ENCODE data around the gene IMMP2L. TPM values are rescaled to one million over a fixed set of nuclear protein-coding genes. Genes with fewer than 3 reads are reported as not detected.

Gene IMMP2L
- total and polyA plus RNA-seq, 2 of the 4 experiments (the other 2 are of a cell fraction): 5.8 to 9.3 TPM

DNA sequence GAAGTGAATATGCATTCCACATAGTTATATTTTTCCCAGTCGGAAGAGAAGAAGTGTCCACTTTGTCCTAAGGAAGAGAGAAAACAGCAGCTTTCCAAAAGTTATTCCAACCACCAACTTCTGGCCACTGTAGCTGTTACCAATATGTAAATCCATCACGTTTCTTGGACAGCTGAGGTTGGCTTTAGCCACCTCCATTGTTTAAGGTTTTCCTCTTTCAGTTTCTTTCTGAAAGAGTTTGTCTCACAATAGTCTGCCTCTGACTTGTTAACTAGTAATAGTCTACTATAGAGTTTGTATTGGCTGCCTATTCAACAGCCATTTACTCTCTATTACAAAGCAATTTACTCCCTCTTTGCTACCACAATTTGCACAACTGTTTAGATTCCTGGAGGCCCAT lies 929.0 kb downstream of the IMMP2L start:
- Histone ChIP-seq H4K20me1 (ENCODE audit: insufficient read depth, low read length) (no peaks in the 10 kb centered on the region), H3K9me3 (ENCODE audit: control insufficient read depth, insufficient read depth, low read length) (no peaks in the 10 kb centered on the region), H2AK9ac (replicated peaks; ENCODE audit: low read depth, low read length, poor library complexity) (no peak overlapping the region), H3K4ac (ENCODE audit: low read depth, low read length) (no peak overlapping the region), H2BK20ac (ENCODE audit: low read depth, low read length) (no peak overlapping the region), H3K4me2 (ENCODE audit: low read depth, low read length) (no peak overlapping the region), H3K4me1 (ENCODE audit: control insufficient read depth, insufficient read depth, low read length) (no peaks in the 10 kb centered on the region), H3K18ac (ENCODE audit: low read depth, low read length) (no peak overlapping the region), H2AFZ (replicated peaks; ENCODE audit: low read length, poor library complexity) (no peak overlapping the region), H2BK120ac (ENCODE audit: low read depth, low read length) (no peak overlapping the region), H2BK5ac (ENCODE audit: low read depth, low read length, poor library complexity, severe bottlenecking) (no peak overlapping the region), H3K9ac (ENCODE audit: low read depth, low read length) (no peak overlapping the region), H2AK5ac (ENCODE audit: low read depth, low read length) (no peak overlapping the region), H3K56ac (ENCODE audit: extremely low read depth, insufficient read depth, low read length) (no peak overlapping the region), H3K27ac (ENCODE audit: insufficient read depth, low read length) (no peak overlapping the region), H3K27me3 (ENCODE audit: control insufficient read depth, insufficient read depth, low read length) (no peaks in the 10 kb centered on the region), H3K14ac (replicated peaks; ENCODE audit: low read depth, low read length) (no peak overlapping the region), H2BK15ac (ENCODE audit: low read depth, low read length) (no peak overlapping the region), H3K9me1 (ENCODE audit: insufficient read depth, low read length) (no peaks in the 10 kb centered on the region), H4K8ac (ENCODE audit: low read depth in 2 of 2, low read length in 2 of 2) (no peak overlapping the region), H3K4me3 (ENCODE audit: insufficient read depth, low read depth, low read length) (no peak overlapping the region), H4K91ac (ENCODE audit: insufficient read depth, low read depth, low read length) (no peak overlapping the region), H3K36me3 (ENCODE audit: control insufficient read depth, insufficient read depth, low read length) (no peaks in the 10 kb centered on the region), H4K5ac (ENCODE audit: low read depth, low read length) (no peak overlapping the region), H3K23ac (ENCODE audit: low read depth, low read length) (no peak overlapping the region), H3K79me1 (ENCODE audit: low read depth in 1 of 2, low read length in 2 of 2) (no peaks in the 10 kb centered on the region)
- POLR2A ChIA-PET (ENCODE audit: unreplicated experiment): no interaction called here
- BruUV-seq (replicated peaks): no TSS peak
- DNase-seq (no peak), ATAC-seq (ENCODE audit: low read depth) (no peak)
- dilution Hi-C loops (cut with HindIII; ENCODE audit: low sequenced_read_pairs, unreplicated experiment): no loop called here
- in situ Hi-C loops (cut with MboI; ENCODE audit: low sequenced_read_pairs): no loop called here
- WGBS, 2 experiments (ENCODE audit: extremely low coverage in 2 of 2, insufficient read length in 1 of 2): no CpG with 5 or more reads among the region's 2 CpGs
- intact Hi-C loops (cut with micrococcal nuclease): no loop called here
- TF ChIP-seq RCOR1 (IDR thresholded peaks at IDR 0.05; ENCODE audit: insufficient replicate concordance, low read length) (no peak), MXI1 (IDR thresholded peaks at IDR 0.05; ENCODE audit: borderline replicate concordance, low read depth, low read length) (no peak), SMC3 (IDR thresholded peaks at IDR 0.05; ENCODE audit: low read depth, low read length) (no peak), CEBPB (IDR thresholded peaks at IDR 0.05; ENCODE audit: low read depth, low read length) (no peak), NFE2L2 (IDR thresholded peaks at IDR 0.05; ENCODE audit: low read depth, low read length) (no peak), RAD21 (IDR thresholded peaks at IDR 0.05; ENCODE audit: low read length) (no peak), MAZ (IDR thresholded peaks at IDR 0.05; ENCODE audit: borderline replicate concordance, low read depth, low read length) (no peak), BHLHE40 (IDR thresholded peaks at IDR 0.05; ENCODE audit: low read depth, low read length) (no peak), POLR2A (IDR thresholded peaks at IDR 0.05; ENCODE audit: low read depth, low read length) (no peak), CHD1 (IDR thresholded peaks at IDR 0.05; ENCODE audit: low read depth, low read length) (no peak), RFX5 (IDR thresholded peaks at IDR 0.05; ENCODE audit: low read depth, low read length) (no peak)
- TF ChIP-seq, protein P1, sequence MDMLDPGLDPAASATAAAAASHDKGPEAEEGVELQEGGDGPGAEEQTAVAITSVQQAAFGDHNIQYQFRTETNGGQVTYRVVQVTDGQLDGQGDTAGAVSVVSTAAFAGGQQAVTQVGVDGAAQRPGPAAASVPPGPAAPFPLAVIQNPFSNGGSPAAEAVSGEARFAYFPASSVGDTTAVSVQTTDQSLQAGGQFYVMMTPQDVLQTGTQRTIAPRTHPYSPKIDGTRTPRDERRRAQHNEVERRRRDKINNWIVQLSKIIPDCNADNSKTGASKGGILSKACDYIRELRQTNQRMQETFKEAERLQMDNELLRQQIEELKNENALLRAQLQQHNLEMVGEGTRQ (IDR thresholded peaks at IDR 0.05; ENCODE audit: low read depth, low read length): no peak
- TF ChIP-seq, protein P2, sequence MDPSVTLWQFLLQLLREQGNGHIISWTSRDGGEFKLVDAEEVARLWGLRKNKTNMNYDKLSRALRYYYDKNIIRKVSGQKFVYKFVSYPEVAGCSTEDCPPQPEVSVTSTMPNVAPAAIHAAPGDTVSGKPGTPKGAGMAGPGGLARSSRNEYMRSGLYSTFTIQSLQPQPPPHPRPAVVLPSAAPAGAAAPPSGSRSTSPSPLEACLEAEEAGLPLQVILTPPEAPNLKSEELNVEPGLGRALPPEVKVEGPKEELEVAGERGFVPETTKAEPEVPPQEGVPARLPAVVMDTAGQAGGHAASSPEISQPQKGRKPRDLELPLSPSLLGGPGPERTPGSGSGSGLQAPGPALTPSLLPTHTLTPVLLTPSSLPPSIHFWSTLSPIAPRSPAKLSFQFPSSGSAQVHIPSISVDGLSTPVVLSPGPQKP (IDR thresholded peaks at IDR 0.05; ENCODE audit: borderline replicate concordance, low read depth, low read length): no peak
- TF ChIP-seq, protein P3, sequence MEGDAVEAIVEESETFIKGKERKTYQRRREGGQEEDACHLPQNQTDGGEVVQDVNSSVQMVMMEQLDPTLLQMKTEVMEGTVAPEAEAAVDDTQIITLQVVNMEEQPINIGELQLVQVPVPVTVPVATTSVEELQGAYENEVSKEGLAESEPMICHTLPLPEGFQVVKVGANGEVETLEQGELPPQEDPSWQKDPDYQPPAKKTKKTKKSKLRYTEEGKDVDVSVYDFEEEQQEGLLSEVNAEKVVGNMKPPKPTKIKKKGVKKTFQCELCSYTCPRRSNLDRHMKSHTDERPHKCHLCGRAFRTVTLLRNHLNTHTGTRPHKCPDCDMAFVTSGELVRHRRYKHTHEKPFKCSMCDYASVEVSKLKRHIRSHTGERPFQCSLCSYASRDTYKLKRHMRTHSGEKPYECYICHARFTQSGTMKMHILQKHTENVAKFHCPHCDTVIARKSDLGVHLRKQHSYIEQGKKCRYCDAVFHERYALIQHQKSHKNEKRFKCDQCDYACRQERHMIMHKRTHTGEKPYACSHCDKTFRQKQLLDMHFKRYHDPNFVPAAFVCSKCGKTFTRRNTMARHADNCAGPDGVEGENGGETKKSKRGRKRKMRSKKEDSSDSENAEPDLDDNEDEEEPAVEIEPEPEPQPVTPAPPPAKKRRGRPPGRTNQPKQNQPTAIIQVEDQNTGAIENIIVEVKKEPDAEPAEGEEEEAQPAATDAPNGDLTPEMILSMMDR (conservative IDR thresholded peaks at IDR 0.05; ENCODE audit: low read depth, low read length): no peak
- CTCF ChIA-PET: no interaction called here
